NT2/D1 (cell line): ENCODE measurements around the gene MRPL47.

Experiments used
- SUZ12 ChIP-seq: IDR thresholded peaks from 2 replicates; pipeline ENCODE4 v1.6.1; 2011; ENCODE audit not compliant: insufficient read length, insufficient read depth; ENCODE audit errors: extremely low read depth
- YY1 ChIP-seq: IDR thresholded peaks from 2 replicates; pipeline ENCODE4 v1.6.1; 2011; ENCODE audit not compliant: insufficient read length, insufficient read depth
- ZNF274 ChIP-seq: IDR thresholded peaks from 2 replicates; pipeline ENCODE4 v1.6.1; 2011; ENCODE audit warnings: mild to moderate bottlenecking, low read depth, low read length

DNA sequence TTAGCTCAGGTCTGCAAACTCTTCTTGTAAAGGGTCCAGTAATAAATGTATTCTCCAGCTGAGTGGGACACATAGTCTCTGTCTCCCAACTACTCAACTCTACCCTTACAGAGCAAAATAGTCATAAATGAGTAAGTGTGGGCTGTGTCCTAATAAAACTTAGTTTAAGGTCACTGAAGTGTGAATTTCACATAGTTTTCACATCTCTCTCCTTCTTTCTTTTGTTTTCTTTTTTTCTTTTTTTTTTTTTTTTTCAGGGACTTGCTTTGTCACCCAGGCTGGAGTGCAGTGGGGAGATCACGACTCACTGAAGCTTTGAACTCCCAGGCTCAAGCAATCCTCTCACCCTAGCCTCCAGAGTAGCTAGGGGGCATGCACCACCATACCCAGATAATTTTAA lies 43.6 kb downstream of the MRPL47 start:
- TF ChIP-seq YY1 (no peak), ZNF274 (no peak), SUZ12 (no peak)
